LHCN-M2 (cell line): Measurements from ENCODE around the gene SEMA5B. TPM values are rescaled to one million over a fixed set of nuclear protein-coding genes. Genes with fewer than 3 reads are reported as not detected.

Experiments used
- DNase-seq: peaks from one replicate; pipeline ENCODE4 v3.0.0-alpha.2; 2012; ENCODE audit warnings: low read depth
- total RNA-seq: library from RNA; depleted of rRNA; stranded (reverse); fragments of >200 nt; gene quantifications from 2 replicates; pipeline ENCODE4 v1.2.3, GENCODE V29; 2014

Gene SEMA5B
- total RNA-seq, 1 experiment from 2014 or later: 0.06 TPM

- no peak for DNase-seq
These were observed 99.0 kb downstream of the SEMA5B start for GRCh38 chr3:122928396-122929187.

GRCh38 chr3:122927726-122928125, 99.8 kb downstream of the SEMA5B start:
- DNase-seq: no peak

- no peak for DNase-seq
These were observed 100.8 kb downstream of the SEMA5B start for GRCh38 chr3:122926811-122927210.

- no peak for DNase-seq
These were observed 101.2 kb downstream of the SEMA5B start for GRCh38 chr3:122926322-122926721.

- no peak for DNase-seq
These were observed 101.8 kb downstream of the SEMA5B start for GRCh38 chr3:122925756-122926155.

- DNase-seq: no peak
These were observed 103.5 kb downstream of the SEMA5B start for GRCh38 chr3:122924056-122924455.

GRCh38 chr3:122923611-122924010, 104.0 kb downstream of the SEMA5B start:
- DNase-seq: no peak

- no peak for DNase-seq
These were observed 105.5 kb downstream of the SEMA5B start for GRCh38 chr3:122921791-122922651.

- no peak for DNase-seq
These were observed 106.6 kb downstream of the SEMA5B start for GRCh38 chr3:122920986-122921385.

- DNase-seq: no peak
These were observed 108.3 kb downstream of the SEMA5B start for GRCh38 chr3:122919291-122919610.

- DNase-seq: peak; percentile 13
These were observed 108.8 kb downstream of the SEMA5B start for GRCh38 chr3:122918576-122919290.

GRCh38 chr3:122917412-122917811, 110.2 kb downstream of the SEMA5B start:
- no peak for DNase-seq

- DNase-seq: no peak
These were observed 111.0 kb downstream of the SEMA5B start for GRCh38 chr3:122916580-122916979.

GRCh38 chr3:122916084-122916483, 111.5 kb downstream of the SEMA5B start:
- no peak for DNase-seq

- DNase-seq: no peak
These were observed 112.1 kb downstream of the SEMA5B start for GRCh38 chr3:122915300-122916055.

GRCh38 chr3:122913539-122914100, 113.9 kb downstream of the SEMA5B start:
- DNase-seq: no peak

- no peak for DNase-seq
These were observed 114.6 kb downstream of the SEMA5B start for GRCh38 chr3:122912772-122913538.

GRCh38 chr3:122911901-122912300, 115.7 kb downstream of the SEMA5B start:
- DNase-seq: no peak

GRCh38 chr3:122908251-122908650, 119.3 kb downstream of the SEMA5B start:
- no peak for DNase-seq

GRCh38 chr3:122907471-122907870, 120.1 kb downstream of the SEMA5B start:
- DNase-seq: no peak
